Spleen (tissue), 11 donors: Measurements from ENCODE around the gene BRCA2. TPM values are rescaled to one million over a fixed set of nuclear protein-coding genes. Genes with fewer than 3 reads are reported as not detected.

Experiments
- DNase-seq: peaks from one replicate; pipeline ENCODE4 v3.0.0-alpha.2; 2020
- H3K27ac ChIP-seq, 8 donors: fragments of 200-600 bp; sonication (generic) in 7 of 8; 1 replicate in 4 of 8; 2 replicates in 4 of 8; pipeline versions ENCODE4 v1.5.0 to v1.8.0; 2016 to 2021; ENCODE audit warnings: inconsistent platforms in 4 of 8, mild to moderate bottlenecking in 4 of 8, moderate library complexity in 1 of 8
- H3K27me3 ChIP-seq, 7 donors: fragments of 200-600 bp; sonication (generic) in 6 of 7; replicated peaks in 1 of 7; 1 replicate in 4 of 7; 2 replicates in 3 of 7; pipeline versions ENCODE4 v1.5.0 to v1.8.0; 2016 to 2021; ENCODE audit warnings: inconsistent platforms in 3 of 7, mild to moderate bottlenecking in 1 of 7
- H3K36me3 ChIP-seq, 6 donors: fragments of 200-600 bp; sonication (generic) in 5 of 6; 1 replicate in 4 of 6; 2 replicates in 2 of 6; pipeline versions ENCODE4 v1.5.0 to v1.8.0; 2016 to 2021; ENCODE audit warnings: inconsistent platforms in 2 of 6
- H3K4me1 ChIP-seq, 6 donors: fragments of 200-600 bp; sonication (generic) in 5 of 6; 1 replicate in 3 of 6; 2 replicates in 3 of 6; pipeline versions ENCODE4 v1.5.0 to v1.8.0; 2016 to 2021; ENCODE audit warnings: inconsistent platforms in 3 of 6
- H3K4me3 ChIP-seq, 8 donors: fragments of 200-600 bp; sonication (generic) in 7 of 8; 1 replicate in 4 of 8; 2 replicates in 4 of 8; pipeline versions ENCODE4 v1.5.0 to v1.8.0; 2016 to 2021; ENCODE audit warnings: inconsistent platforms in 4 of 8, mild to moderate bottlenecking in 4 of 8, moderate library complexity in 2 of 8
- H3K9me3 ChIP-seq, 8 donors: fragments of 200-600 bp; sonication (generic) in 7 of 8; 1 replicate in 4 of 8; 2 replicates in 4 of 8; pipeline versions ENCODE4 v1.5.0 to v1.8.0; 2016 to 2021; ENCODE audit warnings: inconsistent platforms in 4 of 8
- POLR2A ChIP-seq, 3 donors: fragments of 450-650 bp; IDR thresholded peaks; one replicate each; pipeline ENCODE4 v1.5.1; 2017; ENCODE audit warnings: antibody characterized with exemption in 3 of 3, mild to moderate bottlenecking in 1 of 3
- POLR2AphosphoS5 ChIP-seq, 3 donors: sonication (generic); formaldehyde crosslinking; IDR thresholded peaks; one replicate each; pipeline ENCODE4 v1.5.1; 2017; ENCODE audit warnings: antibody characterized with exemption in 3 of 3
- WGBS, 5 donors: extraction: QIAGEN DNeasy Blood & Tissue Kit in 3 of 5; methylation state at CpG; one replicate each; pipeline versions ENCODE4 v1.1.5 to v1.1.7; 2013 to 2018; 5-methylcytosine and 5-hydroxymethylcytosine counted together
- intact Hi-C: fragments of 100-400 bp; cut with DNase I; formaldehyde crosslinking; loops from one replicate; pipeline ENCODE4 v1.15.0; 2023; ENCODE audit warnings: low total_unique reads
- polyA plus RNA-seq, 3 donors: library from polyadenylated mRNA; stranded (reverse); fragments of 200-250 nt; gene quantifications; one replicate each; pipeline ENCODE4 v1.2.1, GENCODE V29; 2013
- total RNA-seq, 7 donors: library from RNA; depleted of rRNA in 3 of 7; stranded (reverse); fragments of >200 nt in 3 of 7; fragmentation: NEBNext Ultra II Directional in 4 of 7; extraction: Animal tissue kit (Norgen Biotek cat#: 25700) in 4 of 7; gene quantifications; one replicate each; pipeline versions ENCODE4 v1.1.0 to v1.2.1, GENCODE V29; 2016 to 2021
- TF ChIP-seq, protein P1 (sequence below), 11 experiments: fragments of 200-600 bp in 7 of 11; fragments of 450-650 bp in 4 of 11; sonication (generic) in 4 of 11; IDR thresholded peaks in 8 of 11; conservative IDR thresholded peaks in 3 of 11; 1 replicate in 7 of 11; 2 replicates in 4 of 11; pipeline versions ENCODE4 v1.4.0 to v1.8.0; 2016 to 2021; ENCODE audit warnings: antibody characterized with exemption in 11 of 11, inconsistent platforms in 4 of 11, mild to moderate bottlenecking in 1 of 11
- donor health status: healthy with polysubstance abuse.
- donor health status: DM: no; HTN: no; CAD: no; lungs with moderate emphysema.
- donor health status: DM: no; HTN: no; CAD: no.
- donor health status: Bipolar disorder and iron deficiency.
- donor health status: healthy.
- donor health status: DM: no; HTN: no; CAD: no.
- donor health status: DM: yes; HTN: yes; CAD: no.

Gene BRCA2
- total and polyA plus RNA-seq, 10 donors, result 0.35 to 11.2 (median 6.1) TPM

DNA sequence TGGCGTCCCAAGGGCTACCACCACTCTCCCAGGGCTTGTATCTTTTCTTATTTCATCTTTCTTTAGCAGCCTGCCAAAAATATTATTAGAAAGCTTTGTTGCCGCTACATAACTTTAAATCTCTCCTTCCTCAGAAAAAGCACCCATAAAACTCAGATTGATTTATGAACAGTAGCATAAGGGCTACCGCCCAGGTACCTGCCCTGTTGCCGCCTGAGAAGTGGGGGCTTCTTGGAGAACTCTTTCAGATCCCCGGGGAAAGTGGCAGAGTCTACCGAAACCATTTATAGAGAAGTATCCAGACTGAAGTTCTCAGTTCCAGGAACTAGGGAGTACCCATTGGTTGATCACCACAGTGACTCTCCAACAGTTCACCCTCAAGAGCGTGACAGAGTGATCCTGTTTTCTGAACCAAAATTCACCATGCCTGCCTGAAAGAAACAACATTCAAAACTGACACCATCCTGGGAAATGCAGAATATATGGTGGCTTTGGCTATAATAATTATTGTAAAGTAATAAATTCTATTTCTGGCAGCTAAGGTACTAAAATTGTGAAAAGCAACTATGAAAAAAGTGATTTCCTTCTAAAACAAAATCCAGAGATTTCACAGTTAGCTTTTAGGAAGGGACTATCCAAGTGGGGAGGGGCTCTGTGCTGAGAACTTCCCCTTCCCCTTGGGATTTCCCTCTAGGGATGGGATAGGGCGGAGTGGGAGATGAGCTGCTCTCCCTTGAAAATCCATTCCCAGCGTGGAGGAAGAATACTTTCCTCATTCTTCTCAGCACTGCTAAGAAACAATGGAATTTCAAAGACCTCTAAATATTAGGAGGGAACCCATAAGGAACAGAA lies 113.5 kb downstream of the BRCA2 start:
- 27 to 42% (median 34%) methylated on average over 9 of the region's 9 CpGs for WGBS, 5 donors
- Histone ChIP-seq H3K4me3 (peak overlapping the region; percentile 68 to 89 (median 81)), H3K4me1 (peaks cover 14 to 57% (median 39%) of the 10 kb centered on the region in 6 donors), H3K27me3 (no peaks in the 10 kb centered on the region), H3K27ac (peak overlapping the region; percentile 94 to 98 (median 98)), H3K9me3 (no peaks in the 10 kb centered on the region), H3K36me3 (peaks cover 0 to 20% (median 0%) of the 10 kb centered on the region in 6 donors)
- TF ChIP-seq, protein P1, sequence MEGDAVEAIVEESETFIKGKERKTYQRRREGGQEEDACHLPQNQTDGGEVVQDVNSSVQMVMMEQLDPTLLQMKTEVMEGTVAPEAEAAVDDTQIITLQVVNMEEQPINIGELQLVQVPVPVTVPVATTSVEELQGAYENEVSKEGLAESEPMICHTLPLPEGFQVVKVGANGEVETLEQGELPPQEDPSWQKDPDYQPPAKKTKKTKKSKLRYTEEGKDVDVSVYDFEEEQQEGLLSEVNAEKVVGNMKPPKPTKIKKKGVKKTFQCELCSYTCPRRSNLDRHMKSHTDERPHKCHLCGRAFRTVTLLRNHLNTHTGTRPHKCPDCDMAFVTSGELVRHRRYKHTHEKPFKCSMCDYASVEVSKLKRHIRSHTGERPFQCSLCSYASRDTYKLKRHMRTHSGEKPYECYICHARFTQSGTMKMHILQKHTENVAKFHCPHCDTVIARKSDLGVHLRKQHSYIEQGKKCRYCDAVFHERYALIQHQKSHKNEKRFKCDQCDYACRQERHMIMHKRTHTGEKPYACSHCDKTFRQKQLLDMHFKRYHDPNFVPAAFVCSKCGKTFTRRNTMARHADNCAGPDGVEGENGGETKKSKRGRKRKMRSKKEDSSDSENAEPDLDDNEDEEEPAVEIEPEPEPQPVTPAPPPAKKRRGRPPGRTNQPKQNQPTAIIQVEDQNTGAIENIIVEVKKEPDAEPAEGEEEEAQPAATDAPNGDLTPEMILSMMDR (IDR thresholded peaks at IDR 0.05 in 8 of 11, conservative IDR thresholded peaks at IDR 0.05 in 3 of 11), result no peak
- TF ChIP-seq POLR2AphosphoS5 (IDR thresholded peaks at IDR 0.05) (no peak), POLR2A (IDR thresholded peaks at IDR 0.05) (no peak)
- no peak for DNase-seq
- intact Hi-C loops, result no loop called here

- intact Hi-C loops, result no loop called here
- Histone ChIP-seq H3K27me3 (no peaks in the 10 kb centered on the region), H3K4me1 (peaks cover 14 to 50% (median 33%) of the 10 kb centered on the region in 6 donors), H3K36me3 (peaks cover 0 to 16% (median 0%) of the 10 kb centered on the region in 6 donors), H3K4me3 (peak overlapping the region in 1 of 8 donors; percentile 81), H3K27ac (peak overlapping the region in 6 of 8 donors; percentile 97 to 98 (median 98)), H3K9me3 (no peaks in the 10 kb centered on the region)
- TF ChIP-seq, protein P1 (IDR thresholded peaks at IDR 0.05 in 8 of 11, conservative IDR thresholded peaks at IDR 0.05 in 3 of 11), result no peak
- TF ChIP-seq POLR2AphosphoS5 (IDR thresholded peaks at IDR 0.05), result no peak
- TF ChIP-seq POLR2A (IDR thresholded peaks at IDR 0.05), result no peak
- DNase-seq, result no peak
- WGBS, 5 donors, result 93 to 97% (median 96%) methylated on average over 6 of the region's 6 CpGs
These were observed 114.2 kb downstream of the BRCA2 start for GRCh38 chr13:32429433-32429909.

DNA sequence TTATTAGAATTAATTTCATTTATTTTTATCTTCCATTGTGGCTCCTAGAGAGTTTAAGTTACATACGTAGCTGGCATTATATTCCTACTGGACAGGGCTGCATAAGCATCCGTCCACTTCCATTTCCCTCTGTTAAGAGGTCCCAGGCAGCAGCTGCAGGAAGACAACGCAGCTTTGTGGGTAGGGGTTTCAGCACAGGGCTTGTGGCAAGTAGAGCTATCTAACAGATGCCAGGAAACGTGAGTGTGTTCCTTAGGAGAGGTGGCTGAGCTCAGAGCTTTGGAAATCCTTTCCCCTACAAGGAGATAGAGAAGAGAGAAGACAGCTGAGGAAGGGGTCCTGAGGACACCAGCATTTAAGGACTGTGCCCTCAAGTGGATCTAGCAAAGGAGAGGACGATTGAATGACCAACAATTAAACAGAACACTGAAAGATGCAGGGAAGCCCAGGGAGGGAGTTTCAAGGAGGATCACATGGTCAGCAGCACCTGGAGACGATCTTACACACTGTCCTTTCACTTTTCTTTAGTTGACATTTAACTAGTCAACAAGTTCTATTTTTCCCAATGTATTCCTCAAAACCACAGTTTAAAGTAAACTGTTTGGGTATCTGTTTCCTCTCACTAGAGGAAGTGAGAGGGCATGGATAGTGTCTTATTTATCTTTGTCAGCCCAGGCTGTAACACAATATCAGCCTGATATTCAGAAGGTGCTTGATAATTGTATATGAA lies 114.9 kb downstream of the BRCA2 start:
- intact Hi-C loops, result no loop called here
- TF ChIP-seq POLR2AphosphoS5 (IDR thresholded peaks at IDR 0.05), result no peak
- no peak for TF ChIP-seq POLR2A (IDR thresholded peaks at IDR 0.05)
- TF ChIP-seq, protein P1 (IDR thresholded peaks at IDR 0.05 in 8 of 11, conservative IDR thresholded peaks at IDR 0.05 in 3 of 11), result no peak
- 44 to 70% (median 48%) methylated on average over 6 of the region's 6 CpGs for WGBS, 5 donors
- H3K36me3 ChIP-seq, result peaks cover 0 to 23% (median 0%) of the 10 kb centered on the region in 6 donors
- H3K4me3 ChIP-seq, result no peak overlapping the region
- DNase-seq, result no peak
- peak overlapping the region in 3 of 8 donors; percentile 36 to 98 (median 97) for H3K27ac ChIP-seq
- no peaks in the 10 kb centered on the region for H3K27me3 ChIP-seq
- H3K9me3 ChIP-seq, result no peaks in the 10 kb centered on the region
- H3K4me1 ChIP-seq, result peaks cover 12 to 43% (median 26%) of the 10 kb centered on the region in 6 donors
